Heart right ventricle (tissue), 16 donors: ENCODE results near the gene SMIM38. TPM values are rescaled to one million over a fixed set of nuclear protein-coding genes. Genes with fewer than 3 reads are reported as not detected.

Experiments
- ATAC-seq, 8 donors: fragments of 200-7000 bp; cut with Tn5 transposase; one replicate each; pipeline ENCODE4 v1.9.1; 2020; ENCODE audit warnings: mild to moderate bottlenecking in 8 of 8, moderate library complexity in 8 of 8, moderate number of reproducible peaks in 1 of 8
- DNase-seq, 2 donors: peaks; one replicate each; pipeline ENCODE4 v3.0.0-alpha.2; 2020
- H3K27ac ChIP-seq, 10 donors: fragments of 200-600 bp; sonication (generic) in 2 of 10; one replicate each; pipeline versions ENCODE4 v1.5.0 to v1.8.0; 2020 to 2022; ENCODE audit warnings: mild to moderate bottlenecking in 3 of 10
- H3K27me3 ChIP-seq, 7 donors: fragments of 200-600 bp; one replicate each; pipeline ENCODE4 v1.8.0; 2021 to 2022; ENCODE audit warnings: mild to moderate bottlenecking in 2 of 7
- H3K36me3 ChIP-seq, 9 donors: fragments of 200-600 bp; sonication (generic) in 1 of 9; one replicate each; pipeline versions ENCODE4 v1.5.0 to v1.8.0; 2020 to 2022; ENCODE audit warnings: mild to moderate bottlenecking in 2 of 9
- H3K4me1 ChIP-seq, 9 donors: fragments of 200-600 bp; sonication (generic) in 1 of 9; one replicate each; pipeline versions ENCODE4 v1.5.0 to v1.8.0; 2020 to 2022; ENCODE audit warnings: mild to moderate bottlenecking in 4 of 9
- H3K4me3 ChIP-seq, 10 donors: fragments of 200-600 bp; sonication (generic) in 2 of 10; one replicate each; pipeline versions ENCODE4 v1.5.0 to v1.8.0; 2020 to 2022; ENCODE audit warnings: mild to moderate bottlenecking in 7 of 10, moderate library complexity in 2 of 10
- H3K9me3 ChIP-seq, 11 donors: fragments of 200-600 bp in 10 of 11; sonication (generic) in 2 of 11; one replicate each; pipeline versions ENCODE4 v1.5.0 to v1.8.0; 2013 to 2022; ENCODE audit warnings: mild to moderate bottlenecking in 2 of 11, control low read depth in 1 of 11, moderate library complexity in 1 of 11
- WGBS, 2 donors: extraction: QIAGEN DNeasy Blood & Tissue Kit; methylation state at CpG; one replicate each; pipeline ENCODE4 v1.1.7; 2013; ENCODE audit warnings: inconsistent platforms in 1 of 2; 5-methylcytosine and 5-hydroxymethylcytosine counted together
- intact Hi-C, 10 donors: fragments of 100-400 bp; cut with DNase I; formaldehyde crosslinking; loops; one replicate each; pipeline versions ENCODE4 v1.11.1 to v1.14.2; 2022
- polyA plus RNA-seq, 2 donors: library from polyadenylated mRNA; stranded (reverse); fragments of 200-250 nt; gene quantifications; one replicate each; pipeline ENCODE4 v1.2.3, GENCODE V29; 2013
- total RNA-seq, 10 donors: library from RNA; stranded (reverse); fragmentation: NEBNext Ultra II Directional in 3 of 10; extraction: Animal tissue kit (Norgen Biotek cat#: 25700) in 3 of 10; gene quantifications; one replicate each; pipeline versions ENCODE4 v1.2.1 to v1.2.4, GENCODE V29; 2021 to 2023
- TF ChIP-seq, protein P1 (sequence below), 9 donors: fragments of 200-600 bp; sonication (generic) in 2 of 9; IDR thresholded peaks; one replicate each; pipeline versions ENCODE4 v1.5.0 to v1.8.0; 2021 to 2022; ENCODE audit warnings: antibody characterized with exemption in 9 of 9, mild to moderate bottlenecking in 5 of 9, moderate library complexity in 1 of 9
- donor health status: Arrhythmogenic right ventricular cardiomyopathy.
- donor health status: ischemic (EF 13 %, LVEDD 7.1; RV severe dilation, severe dysfunction).
- donor health status: healthy with polysubstance abuse.
- donor health status: DM: no; HTN: yes; CAD: no.
- donor health status: DM: no; HTN: no; CAD: no.
- donor health status: ischemic (EF 25% LVEDD 6.9; RV normal size, moderate dysfunction).
- donor health status: ischemic (EF 25% LVEDD 5.7; RV mildly dilated, moderate dysfunction).
- donor health status: healthy.
- donor health status: DM: yes; HTN: yes; CAD: no.
- donor health status: Ischemic cardiomyopathy.
- donor health status: ischemic (EF 35%, LVEDD 5.7; RV mildly dilated, moderate dysfunction).
- donor health status: nonischemic (EF 11% LVEDD 7.7; RV severe dilation, severe dysfunction).
- donor health status: DM: yes; HTN: yes; CAD: no.
- donor health status: PGD.
- donor health status: ischemic (EF 29% LVEDD 5.4; RV normal size, mild dysfunction).
- donor health status: nonischemic (EF 23%, LVEDD 6.1; RV moderate dilation, normal function).

The SMIM38 gene
- total and polyA plus RNA-seq, 12 donors, result 0.07 to 0.56 (median 0.18) TPM; not detected in 1

DNA sequence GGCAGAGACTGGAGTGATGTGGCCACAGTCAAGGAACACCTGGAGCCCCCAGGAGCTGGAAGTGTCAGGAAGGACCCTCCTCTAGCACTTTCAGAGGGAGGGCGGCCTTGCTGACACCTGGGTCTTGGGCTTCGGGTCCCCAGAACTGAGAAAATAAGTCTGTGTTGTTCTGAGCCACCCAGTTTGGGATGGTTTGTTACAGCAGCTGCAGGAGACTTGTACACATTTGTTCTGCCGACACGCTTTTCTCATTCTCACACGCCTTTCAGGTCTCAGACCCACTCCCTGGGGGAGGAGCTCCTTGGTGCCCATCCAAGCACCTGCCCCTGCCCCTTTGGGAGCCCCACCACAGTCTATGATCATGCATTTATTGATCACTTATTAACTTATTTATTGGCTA lies 47.2 kb upstream of the SMIM38 start:
- TF ChIP-seq, protein P1, sequence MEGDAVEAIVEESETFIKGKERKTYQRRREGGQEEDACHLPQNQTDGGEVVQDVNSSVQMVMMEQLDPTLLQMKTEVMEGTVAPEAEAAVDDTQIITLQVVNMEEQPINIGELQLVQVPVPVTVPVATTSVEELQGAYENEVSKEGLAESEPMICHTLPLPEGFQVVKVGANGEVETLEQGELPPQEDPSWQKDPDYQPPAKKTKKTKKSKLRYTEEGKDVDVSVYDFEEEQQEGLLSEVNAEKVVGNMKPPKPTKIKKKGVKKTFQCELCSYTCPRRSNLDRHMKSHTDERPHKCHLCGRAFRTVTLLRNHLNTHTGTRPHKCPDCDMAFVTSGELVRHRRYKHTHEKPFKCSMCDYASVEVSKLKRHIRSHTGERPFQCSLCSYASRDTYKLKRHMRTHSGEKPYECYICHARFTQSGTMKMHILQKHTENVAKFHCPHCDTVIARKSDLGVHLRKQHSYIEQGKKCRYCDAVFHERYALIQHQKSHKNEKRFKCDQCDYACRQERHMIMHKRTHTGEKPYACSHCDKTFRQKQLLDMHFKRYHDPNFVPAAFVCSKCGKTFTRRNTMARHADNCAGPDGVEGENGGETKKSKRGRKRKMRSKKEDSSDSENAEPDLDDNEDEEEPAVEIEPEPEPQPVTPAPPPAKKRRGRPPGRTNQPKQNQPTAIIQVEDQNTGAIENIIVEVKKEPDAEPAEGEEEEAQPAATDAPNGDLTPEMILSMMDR (IDR thresholded peaks at IDR 0.05), result no peak
- no peak overlapping the region for H3K27ac ChIP-seq
- H3K4me1 ChIP-seq, result peaks cover 0 to 18% (median 10%) of the 10 kb centered on the region in 9 donors
- intact Hi-C loops, result loop anchor here in 1 of 10 donors (10.0 kb wide), 1 partner anchor 336 kb away; no protein-coding TSS in a partner anchor
- H3K4me3 ChIP-seq, result no peak overlapping the region
- 96 to 98% methylated on average over 5 of the region's 5 CpGs for WGBS, 2 donors
- no peak for ATAC-seq
- no peaks in the 10 kb centered on the region for H3K36me3 ChIP-seq
- no peak for DNase-seq
- H3K9me3 ChIP-seq, result no peaks in the 10 kb centered on the region
- H3K27me3 ChIP-seq, result no peaks in the 10 kb centered on the region

DNA sequence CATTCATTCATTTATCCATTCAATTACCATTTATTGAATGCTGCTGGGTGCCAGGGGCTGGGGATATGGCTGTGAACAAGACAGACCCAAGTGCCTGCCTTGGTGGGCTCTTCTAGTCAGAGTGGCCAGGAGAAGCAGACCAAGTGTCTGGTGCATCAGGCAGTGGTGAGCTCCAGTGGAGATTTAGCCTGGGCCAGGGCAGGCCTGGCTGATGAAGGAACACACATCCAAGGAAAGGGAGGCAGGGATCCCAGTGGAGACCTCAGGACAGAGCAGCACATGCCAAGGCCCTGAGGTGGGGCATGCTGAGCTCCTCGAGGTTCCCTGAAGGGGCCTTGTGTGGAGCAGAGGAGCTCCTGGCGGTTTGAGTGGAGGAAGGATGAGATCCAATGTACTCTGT lies 46.6 kb upstream of the SMIM38 start:
- TF ChIP-seq, protein P1 (IDR thresholded peaks at IDR 0.05), result no peak
- H3K9me3 ChIP-seq, result no peaks in the 10 kb centered on the region
- no peaks in the 10 kb centered on the region for H3K27me3 ChIP-seq
- ATAC-seq, result no peak
- WGBS, 2 donors, result 86 to 93% methylated on average over 2 of the region's 2 CpGs
- no peaks in the 10 kb centered on the region for H3K36me3 ChIP-seq
- H3K27ac ChIP-seq, result no peak overlapping the region
- intact Hi-C loops, result loop anchor here in 1 of 10 donors (10.0 kb wide), 1 partner anchor 336 kb away; no protein-coding TSS in a partner anchor
- no peak overlapping the region for H3K4me3 ChIP-seq
- H3K4me1 ChIP-seq, result peaks cover 0 to 18% (median 10%) of the 10 kb centered on the region in 9 donors
- no peak for DNase-seq

DNA sequence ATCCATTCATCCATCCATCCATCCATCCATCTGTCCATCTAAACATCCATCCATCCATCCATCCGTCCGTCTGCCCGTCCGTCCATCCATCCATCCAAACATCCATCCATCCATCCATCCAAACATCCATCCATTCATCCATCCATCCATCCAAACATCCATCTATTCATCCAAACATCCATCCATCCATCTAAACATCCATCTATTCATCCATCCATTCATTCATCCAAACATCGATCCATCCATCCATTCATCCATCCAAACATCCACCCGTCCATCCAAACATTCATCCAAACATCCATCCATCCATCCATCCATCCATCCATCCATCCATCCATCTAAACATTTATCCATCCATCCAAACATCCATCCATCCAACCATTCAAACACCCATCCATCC lies 45.3 kb upstream of the SMIM38 start:
- no peaks in the 10 kb centered on the region for H3K27me3 ChIP-seq
- no peak for ATAC-seq
- H3K27ac ChIP-seq, result no peak overlapping the region
- H3K4me1 ChIP-seq, result peaks cover 0 to 25% (median 17%) of the 10 kb centered on the region in 9 donors
- DNase-seq, result no peak
- H3K4me3 ChIP-seq, result no peak overlapping the region
- TF ChIP-seq, protein P1 (IDR thresholded peaks at IDR 0.05), result no peak
- no peaks in the 10 kb centered on the region for H3K36me3 ChIP-seq
- intact Hi-C loops, result loop anchor here in 1 of 10 donors (10.0 kb wide), 1 partner anchor 374 kb away; the partner anchor contains the start of gene LINC01488
- WGBS, 2 donors, result 96 to 97% methylated on average over 6 of the region's 6 CpGs
- H3K9me3 ChIP-seq, result no peaks in the 10 kb centered on the region

DNA sequence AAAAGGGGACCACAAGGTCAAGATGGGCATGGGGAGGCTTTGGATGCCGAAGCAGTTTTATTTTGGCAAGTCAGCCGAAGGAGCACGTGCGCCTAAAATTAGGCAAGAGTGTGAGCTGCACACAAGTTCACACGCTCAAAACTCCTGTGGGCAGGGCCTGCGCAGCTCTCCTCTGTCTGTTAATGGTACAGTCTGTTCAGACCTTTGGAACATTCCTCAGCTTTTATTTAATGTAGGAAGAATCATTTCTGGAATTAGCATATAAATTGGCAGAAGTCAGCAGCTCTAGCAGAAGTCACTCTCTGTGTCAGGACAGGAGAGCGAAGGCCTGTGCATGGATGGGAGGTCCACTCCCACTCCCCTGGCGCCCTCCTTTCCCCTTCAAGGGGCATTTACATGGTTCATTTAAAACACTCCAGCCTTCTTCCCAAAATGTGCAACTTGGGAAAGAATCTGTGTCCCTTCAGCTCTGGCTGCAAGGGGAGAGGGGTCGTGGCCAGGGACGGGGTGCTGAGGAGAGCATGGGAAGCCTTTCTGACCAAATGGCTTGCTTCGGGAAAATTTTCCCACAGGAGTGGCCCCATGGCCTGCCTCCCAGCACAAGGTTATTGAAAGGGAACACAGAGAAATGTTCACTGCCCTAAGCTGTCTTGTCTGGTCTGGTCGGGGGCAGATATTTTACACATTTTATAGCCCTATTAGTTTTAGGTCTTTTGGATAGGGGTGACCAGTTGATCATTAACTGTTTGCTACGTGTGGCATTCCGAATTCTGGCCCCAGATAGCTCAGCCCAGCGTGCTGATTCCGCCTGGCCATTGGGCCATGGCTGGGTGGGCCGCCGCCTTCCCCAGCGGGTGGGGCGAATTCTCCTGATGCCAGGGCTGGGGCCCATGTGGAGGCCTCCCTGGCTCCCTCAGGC lies 43.9 kb upstream of the SMIM38 start:
- no peaks in the 10 kb centered on the region for H3K27me3 ChIP-seq
- peaks cover 0 to 23% (median 9%) of the 10 kb centered on the region in 9 donors for H3K4me1 ChIP-seq
- no peak for ATAC-seq
- H3K27ac ChIP-seq, result no peak overlapping the region
- intact Hi-C loops, result loop anchor here in 1 of 10 donors (10.0 kb wide), 1 partner anchor 373 kb away; the partner anchor contains the start of gene LINC01488
- no peak for DNase-seq
- H3K9me3 ChIP-seq, result no peaks in the 10 kb centered on the region
- H3K4me3 ChIP-seq, result no peak overlapping the region
- H3K36me3 ChIP-seq, result no peaks in the 10 kb centered on the region
- TF ChIP-seq, protein P1 (IDR thresholded peaks at IDR 0.05), result no peak
- 87 to 88% methylated on average over 20 of the region's 20 CpGs for WGBS, 2 donors
